ENCODE results near the gene CDC42EP1.
A peak's percentile ranks its signal among the peaks of the same experiment; 100 is the strongest.

Gene CDC42EP1

DNA sequence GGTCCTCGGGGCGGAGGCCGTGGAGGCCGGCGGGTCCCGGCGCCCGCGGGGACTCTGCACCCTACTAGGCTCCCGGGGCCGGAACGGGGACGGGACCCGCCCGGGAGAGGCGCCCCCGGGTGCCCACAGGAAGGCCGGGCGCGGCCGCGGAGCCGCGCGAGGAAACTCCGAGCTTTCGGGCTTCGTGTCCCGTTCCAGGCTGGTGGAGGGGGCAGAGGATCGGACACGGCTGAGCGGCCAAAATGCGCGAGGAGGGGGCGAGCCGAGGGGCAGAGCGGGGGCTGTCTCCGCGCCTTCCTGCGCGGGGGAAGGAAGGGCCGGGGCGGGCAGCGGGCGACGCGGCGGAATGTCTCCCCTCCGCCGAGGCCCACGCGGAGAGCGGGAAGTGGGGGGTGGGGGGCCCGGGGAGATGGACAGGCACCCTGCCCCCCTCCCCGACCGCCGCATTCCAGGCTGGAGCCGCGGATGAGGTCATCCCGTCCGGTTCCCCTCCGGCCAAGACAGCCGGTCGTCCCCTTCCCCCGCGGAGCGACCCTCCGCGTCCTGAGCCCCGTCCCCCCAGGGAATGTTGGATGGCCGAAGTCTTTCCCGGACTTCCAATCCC is 430 bp downstream of the CDC42EP1 start:
- peak; percentile 81 for DNase-seq (ENCODE audit: low spot score)

DNA sequence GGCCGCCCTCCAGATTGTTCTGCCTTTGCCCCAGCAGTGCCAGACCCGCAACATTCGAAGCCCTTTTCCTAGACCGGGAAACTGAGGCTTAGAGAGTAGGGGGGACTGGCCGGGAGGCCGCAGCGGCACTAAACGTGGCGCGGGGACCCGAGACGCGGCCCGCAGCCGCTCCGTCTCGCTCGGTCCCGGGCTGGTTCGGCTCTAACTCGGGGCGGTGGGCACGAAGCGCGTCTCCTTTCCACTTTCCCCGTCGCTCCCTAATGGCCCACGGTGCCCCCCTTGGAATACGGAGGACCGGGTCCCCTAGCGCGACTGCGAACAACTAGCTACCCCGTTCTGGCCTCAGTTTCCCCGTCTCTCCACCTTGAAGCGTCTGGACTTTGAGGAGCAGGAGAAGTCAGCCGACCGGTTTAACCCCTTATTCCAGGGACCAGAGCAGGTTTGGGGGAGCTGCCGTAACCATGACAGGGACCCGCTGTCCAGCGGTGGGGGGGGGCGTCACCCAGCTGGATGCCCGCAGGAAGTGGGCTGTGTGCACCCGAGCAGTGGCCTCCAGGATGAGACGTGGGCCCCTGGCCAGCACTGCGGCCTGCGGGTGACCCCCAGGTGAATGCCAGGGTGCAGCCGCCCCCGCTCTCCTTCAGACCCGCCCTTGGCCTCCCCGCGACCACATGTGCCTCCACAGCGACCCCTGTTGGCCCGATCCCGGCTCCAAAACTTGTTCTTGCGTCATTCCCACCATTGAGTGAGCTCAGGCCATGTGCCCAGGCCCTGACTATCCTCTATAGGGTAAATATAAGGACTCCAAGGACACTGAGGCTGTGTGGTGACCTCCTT is 1.1 kb downstream of the CDC42EP1 start:
- DNase-seq (ENCODE audit: low spot score), result peak; percentile 93

DNA sequence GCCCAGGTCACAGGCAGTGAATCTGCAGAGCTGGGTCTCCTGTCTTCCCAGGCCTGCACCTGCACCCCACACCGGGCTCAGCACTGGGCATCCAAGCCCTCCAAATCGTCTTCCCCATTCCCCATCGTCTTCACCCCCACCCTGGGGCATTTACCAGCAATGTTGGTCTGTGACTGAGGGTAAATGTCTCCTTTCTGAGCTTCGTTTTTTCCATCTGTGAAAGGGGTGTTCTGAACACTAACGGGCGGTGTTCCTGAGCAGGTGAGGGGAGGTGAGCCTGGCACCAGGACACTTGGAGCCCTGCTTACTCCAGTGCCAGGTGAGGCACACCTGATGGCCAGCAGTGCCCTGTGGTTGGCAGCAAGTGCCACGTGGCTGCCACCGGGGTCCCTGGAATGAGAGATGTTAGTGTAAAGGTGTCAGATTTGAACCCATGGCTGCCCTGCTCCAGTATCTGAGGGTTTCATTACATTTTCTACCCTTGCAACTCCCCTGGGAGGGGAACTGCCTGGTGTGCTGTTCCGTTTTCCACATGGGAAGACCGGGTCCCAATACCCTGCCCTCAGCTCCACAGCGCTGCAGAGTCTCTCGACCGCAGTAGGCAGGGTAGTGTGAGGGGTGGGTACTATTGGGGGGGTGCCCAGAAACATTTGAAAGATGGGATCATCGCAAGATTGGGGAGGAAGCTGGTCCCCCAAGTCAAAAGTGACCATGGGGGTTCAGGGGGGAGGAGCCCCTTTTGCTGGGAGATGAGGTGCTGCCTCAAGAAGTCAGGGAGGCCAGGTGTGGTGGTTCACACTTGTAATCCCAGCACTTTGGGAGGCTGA is 2.0 kb downstream of the CDC42EP1 start:
- no peak for DNase-seq (ENCODE audit: low spot score)

GRCh38 chr22:37563153-37564081 is 3.1 kb downstream of the CDC42EP1 start:
- no peak for DNase-seq (ENCODE audit: low spot score)

DNA sequence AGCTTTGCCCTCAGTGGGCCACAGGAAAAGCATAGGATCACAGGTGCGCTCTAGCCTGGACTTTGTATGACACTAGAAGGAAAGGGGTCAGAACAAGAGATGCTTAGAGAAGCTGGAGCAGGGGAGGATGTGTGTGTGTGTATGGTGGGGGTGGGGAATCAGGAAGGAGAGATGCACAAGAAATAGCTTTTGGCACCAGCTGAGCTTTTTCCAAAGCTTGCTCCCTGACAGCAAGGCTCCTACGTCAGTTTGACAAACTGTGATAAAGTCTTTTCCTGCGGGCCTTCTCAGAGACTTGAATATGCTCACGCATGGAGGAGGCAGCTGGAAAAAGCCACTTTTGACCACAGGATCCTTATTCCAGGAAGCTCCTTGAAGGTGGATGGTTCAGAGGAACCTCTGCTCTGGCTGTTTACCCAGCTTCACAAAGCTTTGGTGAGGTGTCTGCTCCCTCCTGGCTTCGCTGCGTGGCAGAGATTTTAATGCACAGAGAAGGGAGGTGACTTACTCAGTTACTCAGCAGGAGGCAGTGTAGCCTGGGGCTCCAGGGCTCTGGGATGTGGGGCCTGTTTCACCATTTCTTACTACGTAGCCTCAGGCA is 3.9 kb downstream of the CDC42EP1 start:
- DNase-seq (ENCODE audit: low spot score), result no peak

DNA sequence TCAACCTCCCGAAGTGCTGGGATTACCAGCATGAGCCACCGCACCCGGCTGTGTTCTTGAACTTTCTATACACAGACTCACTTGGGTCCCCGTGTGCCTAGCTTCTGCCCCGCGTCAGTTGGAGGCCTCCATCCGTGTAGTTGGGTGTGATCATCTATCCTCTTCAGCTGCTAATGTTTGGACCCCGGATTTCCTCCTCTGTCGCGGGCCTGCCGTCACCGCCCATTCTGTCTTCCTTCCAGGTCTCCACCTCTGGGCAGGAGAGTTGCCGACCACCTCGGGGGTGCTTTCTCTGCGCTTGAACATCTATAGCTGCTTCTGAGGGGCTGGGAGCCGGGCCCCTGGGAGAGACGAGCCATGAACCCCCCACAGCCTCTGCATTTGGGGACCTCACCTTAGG is 5.5 kb downstream of the CDC42EP1 start:
- no peak for DNase-seq (ENCODE audit: low spot score)

DNA sequence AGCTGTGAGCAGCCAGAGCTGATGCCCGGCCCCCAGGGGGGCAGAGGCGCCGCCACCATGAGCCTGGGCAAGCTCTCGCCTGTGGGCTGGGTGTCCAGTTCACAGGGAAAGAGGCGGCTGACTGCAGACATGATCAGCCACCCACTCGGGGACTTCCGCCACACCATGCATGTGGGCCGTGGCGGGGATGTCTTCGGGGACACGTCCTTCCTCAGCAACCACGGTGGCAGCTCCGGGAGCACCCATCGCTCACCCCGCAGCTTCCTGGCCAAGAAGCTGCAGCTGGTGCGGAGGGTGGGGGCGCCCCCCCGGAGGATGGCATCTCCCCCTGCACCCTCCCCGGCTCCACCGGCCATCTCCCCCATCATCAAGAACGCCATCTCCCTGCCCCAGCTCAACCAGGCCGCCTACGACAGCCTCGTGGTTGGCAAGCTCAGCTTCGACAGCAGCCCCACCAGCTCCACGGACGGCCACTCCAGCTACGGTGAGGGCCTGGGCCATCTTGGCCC is 6.1 kb downstream of the CDC42EP1 start:
- no peak for DNase-seq (ENCODE audit: low spot score)

DNA sequence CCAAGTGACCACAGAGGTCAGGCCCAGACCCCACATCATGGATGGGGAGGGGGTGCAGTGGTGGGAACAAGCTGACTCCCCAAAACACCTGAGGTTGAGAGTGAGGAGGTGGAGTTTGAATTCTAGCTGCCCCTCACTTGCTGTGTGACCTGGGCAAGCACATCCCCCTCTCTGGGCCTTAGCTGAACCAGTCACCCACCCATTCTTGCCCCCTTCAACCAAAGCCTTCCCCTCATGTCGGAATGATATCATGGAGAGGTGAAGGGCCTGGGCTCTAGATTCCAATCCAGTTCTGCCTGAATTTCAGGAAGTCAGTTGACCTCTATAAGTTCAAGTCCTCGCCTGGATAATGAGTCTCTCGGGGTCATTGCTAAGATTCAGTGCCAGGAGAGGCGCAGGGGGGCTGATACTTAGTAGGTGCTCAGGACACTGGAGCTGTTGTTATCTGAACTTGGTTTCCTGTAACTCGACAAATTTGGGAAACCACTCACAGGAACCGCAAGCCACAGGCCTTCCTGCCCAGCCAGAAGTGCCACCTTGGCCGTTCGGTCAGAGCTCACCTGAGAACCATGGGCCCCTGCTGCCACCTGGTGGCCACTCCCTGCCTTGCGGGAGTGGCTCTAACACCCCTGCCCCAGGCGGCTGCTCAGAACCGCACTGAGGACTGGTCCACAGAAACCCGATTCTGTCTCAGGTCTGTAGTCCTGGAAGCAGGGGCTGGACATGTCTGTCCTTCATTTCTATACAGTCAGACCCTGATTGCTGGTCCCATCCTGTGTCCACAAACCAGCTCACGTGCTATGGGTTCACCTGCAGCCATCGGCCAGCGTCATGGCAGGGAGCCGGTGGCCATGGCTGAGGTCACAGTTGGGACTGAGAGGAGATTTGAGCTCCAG is 6.9 kb downstream of the CDC42EP1 start:
- peak; percentile 80 for DNase-seq (ENCODE audit: low spot score)

GRCh38 chr22:37568012-37568411 is 7.7 kb downstream of the CDC42EP1 start:
- no peak for DNase-seq (ENCODE audit: low spot score)

- DNase-seq (ENCODE audit: low spot score), result no peak
Measured at GRCh38 chr22:37568448-37569008, 8.2 kb downstream of the CDC42EP1 start.

DNA sequence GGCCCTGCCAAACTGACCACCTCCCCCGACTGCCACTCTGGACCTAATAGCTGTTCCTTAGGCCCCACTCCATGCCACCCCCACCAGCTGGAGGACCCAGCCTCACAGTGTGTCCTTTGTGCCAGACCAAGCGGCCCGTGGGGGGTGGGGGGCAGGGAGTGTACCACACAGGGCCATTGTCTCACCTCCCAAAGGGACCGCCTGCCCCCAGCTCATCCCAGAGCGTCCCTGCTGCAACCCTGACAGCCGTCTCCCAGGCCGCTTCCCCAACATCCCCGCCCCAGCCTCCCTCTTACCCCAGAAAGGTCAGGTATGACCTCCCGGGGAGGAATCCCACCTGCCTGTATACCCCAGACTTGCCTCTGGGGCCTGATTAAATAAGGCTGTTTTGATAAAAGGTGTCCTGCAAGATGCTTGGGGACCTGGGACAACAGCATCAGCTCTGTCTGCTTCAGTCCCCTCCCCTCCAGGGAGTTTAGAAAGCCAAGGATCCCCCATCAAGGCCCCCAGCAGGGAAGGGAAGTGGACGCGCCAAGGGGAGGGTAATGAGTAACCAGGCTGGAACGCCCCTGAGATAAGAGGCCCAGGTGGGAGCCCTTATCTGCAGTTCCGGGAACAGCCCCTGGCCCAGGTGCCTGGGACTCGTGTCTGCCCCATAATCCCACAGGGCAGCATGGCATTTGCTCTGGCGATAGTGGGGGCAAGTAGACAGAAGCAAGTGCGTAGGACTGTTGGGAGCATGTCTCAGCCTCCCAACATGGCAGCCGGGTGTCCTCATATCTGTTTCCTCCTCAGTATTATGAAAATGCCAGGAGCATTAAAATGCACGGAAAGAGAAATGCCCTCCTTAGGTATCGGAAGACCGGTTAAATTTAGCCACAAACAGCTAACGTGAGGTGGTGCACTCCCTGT is 9.0 kb downstream of the CDC42EP1 start:
- no peak for DNase-seq (ENCODE audit: low spot score)

DNA sequence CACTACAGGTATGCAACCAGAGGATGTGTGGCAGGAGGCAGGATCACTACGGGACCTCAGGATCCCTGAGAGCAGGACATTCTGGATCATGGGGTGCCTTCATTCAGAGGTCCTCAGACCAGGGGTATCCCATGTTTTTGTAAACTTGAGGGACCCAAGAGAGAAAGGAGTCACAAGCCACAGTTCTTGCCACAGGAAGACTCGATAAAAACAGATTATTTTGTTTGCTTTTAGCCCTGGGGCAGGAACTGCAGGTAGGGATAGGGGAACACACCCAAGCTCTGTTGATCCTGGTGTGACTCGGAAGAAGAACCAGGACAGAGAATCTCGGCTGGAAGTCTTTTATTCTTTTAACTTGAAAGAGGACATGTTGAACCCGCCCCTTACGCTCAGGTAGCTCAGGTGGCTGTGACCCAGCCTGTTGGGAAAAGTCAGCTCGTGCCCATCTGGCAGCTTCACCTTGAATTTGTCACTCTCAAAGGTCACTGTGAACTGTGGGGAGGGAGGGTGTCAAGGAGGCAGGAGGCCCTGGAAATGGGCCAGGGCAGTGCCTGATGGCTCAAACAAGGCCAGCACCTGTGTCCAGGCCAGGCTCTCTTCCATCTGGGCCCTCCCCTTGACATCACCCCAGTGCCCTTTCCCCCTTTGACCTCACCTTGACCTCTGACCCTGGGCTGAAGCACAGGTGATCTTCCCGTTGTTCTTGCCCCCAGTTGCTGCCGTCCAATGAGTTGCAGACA is 9.8 kb downstream of the CDC42EP1 start:
- no peak for DNase-seq (ENCODE audit: low spot score)

DNA sequence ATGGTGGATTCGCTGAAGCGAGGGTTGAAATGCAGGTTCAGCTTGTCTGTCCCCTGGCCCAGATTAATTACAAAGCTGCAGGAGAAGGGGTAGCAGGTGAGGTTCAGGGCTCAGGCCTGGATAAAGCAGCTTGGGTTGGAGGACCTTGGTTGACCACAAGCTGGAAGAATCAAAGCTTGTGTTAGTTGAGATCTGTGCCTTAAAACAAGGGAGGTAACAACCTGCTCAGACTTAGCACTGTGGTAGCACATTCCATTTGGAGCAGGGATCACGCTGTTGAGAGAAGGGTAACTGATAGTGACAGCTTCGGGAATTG is 10.3 kb downstream of the CDC42EP1 start:
- DNase-seq (ENCODE audit: low spot score), result no peak

- no peak for DNase-seq (ENCODE audit: low spot score)
Measured at GRCh38 chr22:37571258-37571991, 11.1 kb downstream of the CDC42EP1 start.

DNA sequence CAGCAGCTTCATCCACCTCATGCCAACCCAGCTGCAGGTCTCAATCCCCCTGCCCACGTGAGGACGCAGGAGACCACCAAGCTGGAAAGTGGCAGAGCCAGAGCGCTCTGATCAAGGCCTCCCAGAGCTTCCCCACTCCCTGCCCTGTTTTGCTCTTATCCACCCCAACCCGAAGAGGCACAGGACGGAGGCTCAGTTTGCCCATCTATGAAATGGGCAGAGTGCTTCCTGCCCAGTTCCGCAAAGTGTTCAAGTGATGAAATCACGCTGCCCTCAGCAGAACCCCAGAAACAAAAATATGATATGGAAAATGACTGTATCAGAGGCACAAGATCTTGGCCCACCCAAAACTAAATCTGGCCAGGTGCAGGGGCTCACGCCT is 11.7 kb downstream of the CDC42EP1 start:
- no peak for DNase-seq (ENCODE audit: low spot score)

DNA sequence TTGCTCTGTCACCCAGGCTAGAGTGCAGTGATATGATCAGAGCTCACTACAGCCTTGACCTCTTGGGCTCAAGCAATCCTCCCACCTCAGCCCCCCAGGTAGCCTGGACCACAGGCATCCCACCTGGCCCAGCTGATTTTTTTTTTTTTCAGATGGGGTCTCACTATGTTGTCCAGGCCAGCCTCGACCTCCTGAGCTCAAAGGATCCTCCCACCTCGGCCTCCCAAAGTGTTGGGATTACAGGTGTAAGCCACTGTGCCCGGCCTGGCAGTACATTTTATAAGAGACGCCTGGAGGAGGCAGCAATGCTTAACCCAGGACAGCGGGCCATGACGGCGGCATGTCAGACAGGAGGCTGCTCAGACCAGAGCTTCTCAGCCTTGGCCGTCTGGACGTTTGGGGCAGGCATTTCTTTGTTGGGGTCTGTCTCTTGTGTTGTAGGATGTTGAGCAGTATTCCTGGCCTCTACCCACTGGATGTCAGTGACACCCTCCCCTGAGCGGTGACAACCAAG is 15.3 kb downstream of the CDC42EP1 start:
- DNase-seq (ENCODE audit: low spot score), result no peak

- DNase-seq (ENCODE audit: low spot score), result no peak
Measured at GRCh38 chr22:37578002-37578401, 17.7 kb downstream of the CDC42EP1 start.
